Measurements from ENCODE around the gene TUBGCP4. TPM values are rescaled to one million over a fixed set of nuclear protein-coding genes. Genes with fewer than 3 reads are reported as not detected.
"Not testable (repeated sequence)": the region's sequence is repeated elsewhere in the genome, so short reads cannot be mapped to it uniquely, and the experiment has no call there.

TUBGCP4 gene
- total RNA-seq, 2 experiments from 2014 or later: 42.8 to 45.3 TPM

- ChIA-PET CTCF (interaction anchor here (1.0 kb wide), 1 partner anchor 16 kb away, joined by 4 read pairs; no protein-coding TSS in a partner anchor), POLR2A (no interaction called here)
These were observed 19.8 kb downstream of the TUBGCP4 start for GRCh38 chr15:43390723-43391122.

- POLR2A ChIA-PET, CTCF ChIA-PET: not testable (repeated sequence)
These were observed 22.7 kb downstream of the TUBGCP4 start for GRCh38 chr15:43393592-43393991.

GRCh38 chr15:43402255-43402654 is 31.4 kb downstream of the TUBGCP4 start:
- CTCF ChIA-PET: no interaction called here
- POLR2A ChIA-PET: no interaction called here

GRCh38 chr15:43403616-43404015 is 32.7 kb downstream of the TUBGCP4 start:
- ChIA-PET POLR2A (interaction anchor here (0.5 kb wide), 1 partner anchor 11 kb away, joined by 4 read pairs; no protein-coding TSS in a partner anchor), CTCF (interaction anchor here (1.1 kb wide), 1 partner anchor 28 kb away, joined by 3 read pairs; no protein-coding TSS in a partner anchor)

GRCh38 chr15:43404130-43404529 is 33.2 kb downstream of the TUBGCP4 start:
- CTCF ChIA-PET: no interaction called here
- POLR2A ChIA-PET: interaction anchor here (0.5 kb wide), 1 partner anchor 10 kb away, joined by 4 read pairs; no protein-coding TSS in a partner anchor

GRCh38 chr15:43406189-43406588 is 35.3 kb downstream of the TUBGCP4 start:
- ChIA-PET POLR2A (no interaction called here), CTCF (interaction anchor here (1.0 kb wide), 1 partner anchor 10 kb away, joined by 3 read pairs; no protein-coding TSS in a partner anchor)

GRCh38 chr15:43406808-43407207 is 35.9 kb downstream of the TUBGCP4 start:
- ChIA-PET POLR2A (no interaction called here), CTCF (interaction anchor here (1.0 kb wide), 1 partner anchor 9 kb away, joined by 3 read pairs; no protein-coding TSS in a partner anchor)

GRCh38 chr15:43408789-43409188 is 37.9 kb downstream of the TUBGCP4 start:
- POLR2A ChIA-PET: no interaction called here
- CTCF ChIA-PET: no interaction called here

GRCh38 chr15:43410572-43411214 is 39.8 kb downstream of the TUBGCP4 start:
- ChIA-PET POLR2A (no interaction called here), CTCF (no interaction called here)

GRCh38 chr15:43412096-43412495 is 41.2 kb downstream of the TUBGCP4 start:
- CTCF ChIA-PET: no interaction called here
- POLR2A ChIA-PET: no interaction called here

- ChIA-PET POLR2A (interaction anchor here (0.7 kb wide), 1 partner anchor 10 kb away, joined by 4 read pairs; no protein-coding TSS in a partner anchor), CTCF (no interaction called here)
These were observed 43.3 kb downstream of the TUBGCP4 start for GRCh38 chr15:43414196-43414595.

- POLR2A ChIA-PET: no interaction called here
- CTCF ChIA-PET: no interaction called here
These were observed 49.5 kb downstream of the TUBGCP4 start for GRCh38 chr15:43420435-43420834.

- ChIA-PET POLR2A (no interaction called here), CTCF (no interaction called here)
These were observed 50.0 kb downstream of the TUBGCP4 start for GRCh38 chr15:43420876-43421275.

GRCh38 chr15:43423793-43424192 is 52.9 kb downstream of the TUBGCP4 start:
- ChIA-PET CTCF (no interaction called here), POLR2A (no interaction called here)

- CTCF ChIA-PET: no interaction called here
- POLR2A ChIA-PET: no interaction called here
These were observed 58.8 kb downstream of the TUBGCP4 start for GRCh38 chr15:43429687-43430086.

GRCh38 chr15:43433165-43433564 is 62.3 kb downstream of the TUBGCP4 start:
- POLR2A ChIA-PET: no interaction called here
- CTCF ChIA-PET: interaction anchor here (0.6 kb wide), 1 partner anchor 96 kb away, joined by 3 read pairs; no protein-coding TSS in a partner anchor

- ChIA-PET CTCF (interaction anchor here (0.6 kb wide), 1 partner anchor 97 kb away, joined by 3 read pairs; no protein-coding TSS in a partner anchor), POLR2A (no interaction called here)
These were observed 62.9 kb downstream of the TUBGCP4 start for GRCh38 chr15:43433661-43434303.

GRCh38 chr15:43434446-43434845 is 63.5 kb downstream of the TUBGCP4 start:
- POLR2A ChIA-PET: interaction anchor here (1.2 kb wide), 1 partner anchor 56 kb away, joined by 3 read pairs; no protein-coding TSS in a partner anchor
- CTCF ChIA-PET: no interaction called here

- CTCF ChIA-PET: no interaction called here
- POLR2A ChIA-PET: interaction anchor here (0.5 kb wide), 1 partner anchor 341 kb away, joined by 4 read pairs; no protein-coding TSS in a partner anchor
These were observed 65.5 kb downstream of the TUBGCP4 start for GRCh38 chr15:43436395-43436794.

- ChIA-PET POLR2A (no interaction called here), CTCF (no interaction called here)
These were observed 68.4 kb downstream of the TUBGCP4 start for GRCh38 chr15:43439268-43439667.

Data from activated CD8-positive, alpha-beta memory T cell treated with anti-CD3 and anti-CD28 coated beads for 36 hours (primary cell).